Activated CD4-positive, alpha-beta T cell treated with anti-CD3 and anti-CD28 coated beads for 1 hour (primary cell): Measurements from ENCODE around the gene PRF1.
"Not testable (repeated sequence)": the region's sequence is repeated elsewhere in the genome, so short reads cannot be mapped to it uniquely, and the experiment has no call there.

Experiments
- DNase-seq: peaks from one replicate; pipeline ENCODE4 v3.0.0-alpha.2; 2020

Gene PRF1

GRCh38 chr10:70592746-70593512 lies 9.6 kb downstream of the PRF1 start:
- DNase-seq: no peak

- no peak for DNase-seq
Measured at GRCh38 chr10:70592186-70592735, 10.3 kb downstream of the PRF1 start.

- DNase-seq: no peak
Measured at GRCh38 chr10:70590655-70591416, 11.7 kb downstream of the PRF1 start.

GRCh38 chr10:70589762-70590654 lies 12.5 kb downstream of the PRF1 start:
- no peak for DNase-seq

- DNase-seq: no peak
Measured at GRCh38 chr10:70588859-70589570, 13.5 kb downstream of the PRF1 start.

- no peak for DNase-seq
Measured at GRCh38 chr10:70588255-70588654, 14.3 kb downstream of the PRF1 start.

- no peak for DNase-seq
Measured at GRCh38 chr10:70587045-70587658, 15.4 kb downstream of the PRF1 start.

- DNase-seq: no peak
Measured at GRCh38 chr10:70586348-70586930, 16.1 kb downstream of the PRF1 start.

- no peak for DNase-seq
Measured at GRCh38 chr10:70585578-70586169, 16.9 kb downstream of the PRF1 start.

GRCh38 chr10:70584909-70585544 lies 17.5 kb downstream of the PRF1 start:
- DNase-seq: no peak

GRCh38 chr10:70584366-70584765 lies 18.2 kb downstream of the PRF1 start:
- DNase-seq: no peak

- no peak for DNase-seq
Measured at GRCh38 chr10:70583669-70584037, 18.9 kb downstream of the PRF1 start.

- DNase-seq: no peak
Measured at GRCh38 chr10:70582793-70583668, 19.5 kb downstream of the PRF1 start.

GRCh38 chr10:70581176-70581575 lies 21.4 kb downstream of the PRF1 start:
- DNase-seq: not testable (repeated sequence)

GRCh38 chr10:70579234-70580002 lies 23.1 kb downstream of the PRF1 start:
- DNase-seq: no peak

- peak; percentile 47 for DNase-seq
Measured at GRCh38 chr10:70578371-70578947, 24.1 kb downstream of the PRF1 start.

- DNase-seq: no peak
Measured at GRCh38 chr10:70576803-70577517, 25.6 kb downstream of the PRF1 start.
